NT2/D1 (cell line): ENCODE results near the gene SLC24A3.

Experiments
- DNase-seq: peaks from one replicate; pipeline ENCODE4 v3.0.0-alpha.2; 2011; ENCODE audit warnings: low read depth, low spot score
- H3K27me3 ChIP-seq: 2 replicates; pipeline ENCODE4 v1.6.0; 2011; ENCODE audit warnings: mild to moderate bottlenecking; ENCODE audit not compliant: insufficient read length, insufficient read depth
- H3K36me3 ChIP-seq: 2 replicates; pipeline ENCODE4 v1.6.1; 2011; ENCODE audit warnings: mild to moderate bottlenecking, low read length, mixed read lengths; ENCODE audit not compliant: insufficient read depth, insufficient read length
- H3K4me1 ChIP-seq: 2 replicates; pipeline ENCODE4 v1.5.1; 2011; ENCODE audit not compliant: insufficient read depth, insufficient read length
- H3K4me3 ChIP-seq: 2 replicates; pipeline ENCODE4 v1.5.1; 2011; ENCODE audit warnings: low read depth; ENCODE audit not compliant: insufficient read length
- H3K9ac ChIP-seq: 2 replicates; pipeline ENCODE4 v1.6.0; 2011; ENCODE audit warnings: low read depth; ENCODE audit not compliant: insufficient read length
- H3K9me3 ChIP-seq: 2 replicates; pipeline ENCODE4 v1.5.1; 2011; ENCODE audit warnings: mild to moderate bottlenecking, low read length; ENCODE audit not compliant: insufficient read depth
- SUZ12 ChIP-seq: IDR thresholded peaks from 2 replicates; pipeline ENCODE4 v1.6.1; 2011; ENCODE audit not compliant: insufficient read length, insufficient read depth; ENCODE audit errors: extremely low read depth
- YY1 ChIP-seq: IDR thresholded peaks from 2 replicates; pipeline ENCODE4 v1.6.1; 2011; ENCODE audit not compliant: insufficient read length, insufficient read depth
- ZNF274 ChIP-seq: IDR thresholded peaks from 2 replicates; pipeline ENCODE4 v1.6.1; 2011; ENCODE audit warnings: mild to moderate bottlenecking, low read depth, low read length

Gene SLC24A3

DNA sequence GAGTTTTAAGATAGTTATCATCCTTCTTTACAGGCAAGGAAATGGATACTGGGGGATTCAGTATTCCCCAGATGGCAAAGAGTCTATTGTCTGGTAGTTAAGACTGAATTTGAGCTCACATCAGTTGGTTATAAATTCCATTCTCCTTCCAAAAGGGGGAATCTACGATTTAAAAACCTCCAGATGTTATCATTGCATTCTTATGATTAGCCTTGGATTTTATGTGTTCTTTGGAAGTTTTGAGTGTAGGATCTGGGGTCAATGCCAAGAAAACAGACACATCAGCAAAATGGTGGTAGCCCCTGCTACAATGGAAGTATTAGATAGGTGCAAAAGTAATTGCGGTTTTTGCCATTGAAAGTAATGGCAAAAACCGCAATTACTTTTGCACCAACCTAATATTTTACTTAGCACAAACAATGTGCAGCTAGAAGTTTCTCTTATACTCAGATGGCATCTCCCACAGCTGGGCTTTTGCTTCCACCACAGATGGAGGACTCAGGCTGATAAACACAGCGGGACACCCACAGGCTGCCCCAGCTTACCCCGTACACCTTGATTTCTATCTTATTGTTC, 377.4 kb downstream of the SLC24A3 start:
- Histone ChIP-seq H3K9ac (no peak overlapping the region), H3K27me3 (no peaks in the 10 kb centered on the region), H3K4me3 (no peak overlapping the region), H3K36me3 (no peaks in the 10 kb centered on the region), H3K9me3 (no peaks in the 10 kb centered on the region), H3K4me1 (no peaks in the 10 kb centered on the region)
- no peak for TF ChIP-seq SUZ12
- no peak for TF ChIP-seq ZNF274
- TF ChIP-seq YY1: no peak
- no peak for DNase-seq

- TF ChIP-seq YY1 (no peak), SUZ12 (no peak), ZNF274 (no peak)
- H3K4me3 ChIP-seq: no peak overlapping the region
- H3K9ac ChIP-seq: no peak overlapping the region
- H3K27me3 ChIP-seq: no peaks in the 10 kb centered on the region
- H3K9me3 ChIP-seq: no peaks in the 10 kb centered on the region
- no peak for DNase-seq
- no peaks in the 10 kb centered on the region for H3K4me1 ChIP-seq
- H3K36me3 ChIP-seq: no peaks in the 10 kb centered on the region
Measured at GRCh38 chr20:19590382-19590781, 377.9 kb downstream of the SLC24A3 start.

DNA sequence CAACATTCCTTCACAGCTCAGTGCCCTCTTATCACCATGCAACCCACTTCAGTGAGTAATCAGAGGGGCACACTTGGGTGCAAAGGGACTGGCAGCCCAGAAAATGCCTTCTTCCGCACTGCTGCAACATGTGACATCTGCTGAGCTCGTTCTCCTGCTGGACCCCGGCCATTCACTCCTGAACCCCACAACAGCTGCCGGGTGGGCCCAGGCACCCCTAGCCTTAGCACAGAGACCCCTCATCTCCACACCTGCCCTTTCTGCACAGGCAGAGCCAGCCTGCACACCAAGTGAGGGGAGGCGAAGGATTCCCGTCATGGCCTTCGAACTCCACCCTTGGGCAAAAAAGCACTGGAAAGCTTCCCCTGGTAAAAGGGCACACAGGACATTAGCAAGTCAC, 381.3 kb downstream of the SLC24A3 start:
- Histone ChIP-seq H3K9me3 (no peaks in the 10 kb centered on the region), H3K27me3 (no peaks in the 10 kb centered on the region), H3K9ac (no peak overlapping the region), H3K4me1 (no peaks in the 10 kb centered on the region), H3K4me3 (no peak overlapping the region), H3K36me3 (no peaks in the 10 kb centered on the region)
- TF ChIP-seq SUZ12 (no peak), ZNF274 (no peak), YY1 (no peak)
- DNase-seq: no peak

DNA sequence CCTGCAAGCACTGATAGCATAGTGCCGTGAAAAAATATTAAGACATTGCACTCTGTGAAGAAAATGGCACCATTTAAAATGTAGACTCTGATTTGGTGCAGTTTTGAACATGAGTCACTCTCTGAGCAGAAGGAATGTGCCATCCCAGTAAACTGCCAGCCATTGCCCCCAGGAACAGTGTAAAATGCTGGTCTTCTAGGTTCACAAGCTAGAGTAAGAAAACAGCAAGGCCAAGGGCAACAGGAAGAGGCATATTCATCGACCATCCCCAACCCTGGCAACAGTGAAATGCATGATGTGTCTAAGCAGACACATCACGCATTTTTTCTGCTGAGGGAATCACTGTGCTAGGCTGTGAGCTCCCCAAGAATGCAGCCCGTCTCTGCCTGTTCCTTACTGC, 382.5 kb downstream of the SLC24A3 start:
- H3K36me3 ChIP-seq: no peaks in the 10 kb centered on the region
- no peak for TF ChIP-seq ZNF274
- no peak for TF ChIP-seq SUZ12
- no peak for TF ChIP-seq YY1
- H3K9ac ChIP-seq: no peak overlapping the region
- no peaks in the 10 kb centered on the region for H3K9me3 ChIP-seq
- no peak for DNase-seq
- no peaks in the 10 kb centered on the region for H3K4me1 ChIP-seq
- H3K27me3 ChIP-seq: no peaks in the 10 kb centered on the region
- H3K4me3 ChIP-seq: no peak overlapping the region

GRCh38 chr20:19598117-19598850, 385.8 kb downstream of the SLC24A3 start:
- TF ChIP-seq ZNF274: no peak
- no peak for TF ChIP-seq SUZ12
- TF ChIP-seq YY1: no peak
- no peaks in the 10 kb centered on the region for H3K9me3 ChIP-seq

DNA sequence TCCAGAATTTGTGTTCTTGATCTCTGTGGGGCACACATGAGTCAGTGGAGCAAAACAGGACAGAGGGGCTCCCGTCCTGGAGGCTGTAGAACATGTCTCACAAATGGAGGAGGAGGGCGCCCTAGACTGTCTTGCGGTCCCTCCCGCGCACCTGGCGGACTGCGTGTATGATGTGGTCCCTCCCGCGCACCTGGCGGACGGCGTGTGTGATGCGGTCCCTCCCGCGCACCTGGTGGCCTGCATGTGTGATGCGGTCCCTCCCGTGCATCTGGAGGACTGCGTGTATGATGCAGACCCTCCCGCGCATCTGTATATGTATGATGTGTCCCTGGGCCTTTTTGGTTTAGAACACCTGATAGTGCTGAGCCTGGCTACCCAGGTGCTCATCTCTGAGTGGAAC, 386.8 kb downstream of the SLC24A3 start:
- DNase-seq: no peak
- no peaks in the 10 kb centered on the region for H3K27me3 ChIP-seq
- H3K4me1 ChIP-seq: no peaks in the 10 kb centered on the region
- H3K4me3 ChIP-seq: no peak overlapping the region
- H3K9ac ChIP-seq: no peak overlapping the region
- no peaks in the 10 kb centered on the region for H3K36me3 ChIP-seq
- H3K9me3 ChIP-seq: no peaks in the 10 kb centered on the region
- TF ChIP-seq SUZ12 (no peak), YY1 (no peak), ZNF274 (no peak)

More at GRCh38 chr20:19598117-19598850, 385.8 kb downstream of the SLC24A3 start:
- no peaks in the 10 kb centered on the region for H3K27me3 ChIP-seq
- peak; percentile 44 for DNase-seq
- H3K36me3 ChIP-seq: no peaks in the 10 kb centered on the region
- H3K9ac ChIP-seq: no peak overlapping the region
- H3K4me1 ChIP-seq: no peaks in the 10 kb centered on the region
- H3K4me3 ChIP-seq: no peak overlapping the region

DNA sequence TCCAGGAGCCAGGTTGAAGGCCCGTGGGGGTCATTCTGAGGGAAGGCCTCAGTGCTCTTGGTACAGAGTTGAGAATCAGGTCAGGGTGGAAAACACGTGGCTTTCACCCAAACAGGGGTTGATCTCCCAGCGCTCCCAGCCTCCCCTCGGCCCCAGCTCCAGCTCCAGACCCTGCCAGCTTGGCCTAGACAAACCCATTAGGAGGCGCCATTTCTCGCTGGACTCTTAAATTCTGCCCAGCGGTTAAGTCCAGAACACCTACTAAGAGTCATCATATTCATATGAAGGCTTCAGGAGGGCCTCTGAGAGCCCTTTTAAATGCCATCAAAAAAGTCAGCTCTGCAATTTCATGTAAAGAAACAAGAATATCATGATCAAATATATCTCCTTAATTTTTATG, 387.6 kb downstream of the SLC24A3 start:
- H3K27me3 ChIP-seq: no peaks in the 10 kb centered on the region
- H3K9me3 ChIP-seq: no peaks in the 10 kb centered on the region
- DNase-seq: no peak
- no peak overlapping the region for H3K9ac ChIP-seq
- H3K4me3 ChIP-seq: no peak overlapping the region
- H3K36me3 ChIP-seq: no peaks in the 10 kb centered on the region
- TF ChIP-seq YY1 (no peak), ZNF274 (no peak), SUZ12 (no peak)
- H3K4me1 ChIP-seq: no peaks in the 10 kb centered on the region
